Placental epithelial cell (primary cell): ENCODE measurements around the gene NXPE4. TPM values are rescaled to one million over a fixed set of nuclear protein-coding genes. Genes with fewer than 3 reads are reported as not detected.

ENCODE experiments used
- small RNA-seq: library from RNA; depleted of rRNA; stranded (forward); fragments of <200 nt; gene quantifications from one replicate; pipeline ENCODE3, GENCODE V24; 2012
- total RNA-seq: library from RNA; depleted of rRNA; stranded (reverse); fragments of >200 nt; gene quantifications from 2 replicates; pipeline ENCODE4 v1.2.3, GENCODE V29; 2012

NXPE4 gene
- total RNA-seq = not detected in 2 replicates

DNA sequence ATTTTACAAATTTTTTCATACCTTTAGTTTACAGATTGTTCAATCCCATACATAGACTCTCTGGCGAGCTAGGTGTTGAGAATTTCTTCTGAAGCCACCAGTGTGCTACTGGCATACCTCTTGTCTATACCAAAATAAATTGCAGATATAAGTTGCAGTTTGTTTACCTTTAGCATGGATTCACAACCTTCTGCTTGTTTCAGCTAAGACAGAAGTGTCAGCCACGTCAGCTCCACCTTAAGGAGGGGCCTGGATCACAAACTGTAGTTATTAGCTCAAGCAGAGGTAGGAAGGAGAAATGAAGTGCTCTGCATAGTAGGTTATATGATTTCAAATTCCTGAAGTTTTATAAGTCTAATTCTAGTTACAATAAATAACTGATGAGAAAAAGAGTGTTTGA, at the start of gene NXPE4:
Gene NXPE4 (minus strand): TSS at position 216 of the 400 bp plus-strand sequence. CDS start 1,027 bp downstream, outside the sequence.

DNA sequence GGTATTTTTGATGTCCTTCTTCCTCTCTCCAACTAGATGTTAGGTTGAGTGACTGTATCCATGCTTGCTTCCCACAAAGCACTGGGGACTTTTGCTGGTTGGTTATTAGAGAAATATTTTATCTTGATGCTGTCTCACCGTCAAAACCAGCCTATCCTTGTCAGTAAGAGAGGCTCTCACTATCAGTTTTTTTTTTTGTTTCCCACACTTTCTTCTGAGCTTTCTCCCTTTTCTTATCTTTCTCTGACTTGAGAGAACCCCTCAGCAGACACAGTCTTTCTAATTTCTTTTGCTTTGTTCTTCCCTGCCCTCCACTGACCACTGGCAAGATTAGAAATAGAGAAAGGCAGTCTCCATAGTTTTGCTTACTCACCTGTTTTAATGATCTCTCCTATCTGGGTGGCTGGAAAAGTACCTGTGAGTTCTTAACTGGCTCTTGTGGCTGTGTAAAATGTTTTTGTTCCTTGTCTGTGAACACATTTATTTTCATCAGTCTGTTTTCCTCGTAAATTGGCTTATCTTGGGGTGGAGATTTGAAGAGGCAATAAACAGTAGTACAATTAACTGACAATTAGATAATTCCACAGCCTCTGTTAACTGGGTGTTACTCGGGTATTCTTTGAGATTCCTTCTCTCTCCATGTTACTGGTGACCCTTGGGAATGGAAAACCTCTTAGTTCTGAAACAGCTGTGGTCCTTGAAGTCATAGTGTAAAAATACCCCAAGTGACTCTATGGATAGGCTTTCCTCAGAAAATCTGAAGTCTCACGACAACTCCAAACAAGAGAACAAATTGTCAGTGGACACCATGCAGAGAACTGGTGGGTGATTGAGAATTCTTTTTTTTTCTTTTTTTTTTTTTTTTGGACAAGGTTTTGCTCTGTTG, 35.9 kb downstream of the NXPE4 start, which contains the start of gene NXPE1:
Gene NXPE1 (minus strand): TSS at position 457 of the 886 bp plus-strand sequence. CDS start 8,680 bp downstream, outside the sequence.

Small RNA genes lying within 50 kb of the gene (small RNA-seq; reads per million reads assigned to genes)
- gene RF01210 = 0.14 reads per million

Other genes starting within 250 kb of the NXPE4 start
- gene C11orf71, start 195.3 kb downstream of the NXPE4 start, total RNA-seq = 2.8 and 4.3 TPM in 2 replicates
- gene RBM7, start 195.1 kb downstream of the NXPE4 start, total RNA-seq = 46.3 and 52.6 TPM in 2 replicates
- gene REXO2, start 156.3 kb downstream of the NXPE4 start, total RNA-seq = 169 and 199 TPM in 2 replicates
- gene NXPE1, start 35.9 kb downstream of the NXPE4 start, total RNA-seq = not detected in 2 replicates
- gene NXPE2, start 82.7 kb upstream of the NXPE4 start, total RNA-seq = 0.76 and 0.79 TPM in 2 replicates